Sigmoid colon (tissue), 7 donors: ENCODE data around the gene LRRC74A. TPM values are rescaled to one million over a fixed set of nuclear protein-coding genes. Genes with fewer than 3 reads are reported as not detected.

ENCODE experiments used
- DNase-seq: peaks from one replicate; pipeline ENCODE4 v3.0.0-alpha.2; 2019
- H3K27ac ChIP-seq, 4 donors: fragments of 200-600 bp; sonication (generic); one replicate each; pipeline ENCODE4 v1.5.1; 2016 to 2019; ENCODE audit warnings: mild to moderate bottlenecking in 1 of 4
- H3K27me3 ChIP-seq, 3 donors: fragments of 200-600 bp; sonication (generic); one replicate each; pipeline ENCODE4 v1.5.1; 2019; ENCODE audit warnings: mild to moderate bottlenecking in 1 of 3
- H3K36me3 ChIP-seq, 4 donors: fragments of 200-600 bp; sonication (generic); one replicate each; pipeline ENCODE4 v1.5.1; 2016 to 2019
- H3K4me1 ChIP-seq, 4 donors: fragments of 200-600 bp; sonication (generic); one replicate each; pipeline ENCODE4 v1.5.1; 2017 to 2019
- H3K4me3 ChIP-seq, 4 donors: fragments of 200-600 bp; sonication (generic); one replicate each; pipeline ENCODE4 v1.5.1; 2017 to 2019; ENCODE audit warnings: mild to moderate bottlenecking in 2 of 4, moderate library complexity in 1 of 4
- H3K9me3 ChIP-seq, 4 donors: fragments of 200-600 bp in 3 of 4; sonication (generic) in 3 of 4; one replicate each; pipeline versions ENCODE4 v1.5.1 to v1.6.1; 2013 to 2019
- EP300 ChIP-seq, 4 donors: sonication (generic); formaldehyde crosslinking; IDR thresholded peaks; one replicate each; pipeline ENCODE4 v1.6.1; 2017; ENCODE audit warnings: antibody characterized with exemption in 4 of 4
- POLR2A ChIP-seq, 2 donors: fragments of 450-650 bp; IDR thresholded peaks; one replicate each; pipeline ENCODE4 v1.6.1; 2016; ENCODE audit warnings: antibody characterized with exemption in 2 of 2, mild to moderate bottlenecking in 2 of 2, moderate library complexity in 2 of 2
- POLR2AphosphoS5 ChIP-seq, 4 donors: sonication (generic); formaldehyde crosslinking; IDR thresholded peaks; one replicate each; pipeline ENCODE4 v1.6.1; 2017; ENCODE audit warnings: antibody characterized with exemption in 4 of 4
- WGBS, 2 donors: extraction: QIAGEN DNeasy Blood & Tissue Kit; methylation state at CpG; one replicate each; pipeline ENCODE4 v1.1.7; 2013; 5-methylcytosine and 5-hydroxymethylcytosine counted together
- intact Hi-C: fragments of 100-400 bp; cut with DNase I; formaldehyde crosslinking; loops from one replicate; pipeline ENCODE4 v1.15.1; 2023
- polyA plus RNA-seq, 3 donors: library from polyadenylated mRNA; stranded (reverse); fragments of 200-250 nt; gene quantifications; one replicate each; pipeline ENCODE4 v1.2.3, GENCODE V29; 2013
- total RNA-seq, 4 donors: library from RNA; depleted of rRNA; stranded (reverse); fragments of >200 nt; gene quantifications; one replicate each; pipeline ENCODE4 v1.1.0, GENCODE V29; 2016
- TF ChIP-seq, protein P1 (sequence below), 4 experiments: fragments of 450-650 bp in 3 of 4; fragments of 200-600 bp in 1 of 4; IDR thresholded peaks; one replicate each; pipeline ENCODE4 v1.5.1; 2016 to 2019; ENCODE audit warnings: antibody characterized with exemption in 4 of 4, mild to moderate bottlenecking in 3 of 4, moderate library complexity in 2 of 4
- donor health status: healthy with polysubstance abuse.
- donor health status: Bipolar disorder and iron deficiency.
- donor health status: healthy.

Gene LRRC74A
- total and polyA plus RNA-seq, 7 donors, result not detected

DNA sequence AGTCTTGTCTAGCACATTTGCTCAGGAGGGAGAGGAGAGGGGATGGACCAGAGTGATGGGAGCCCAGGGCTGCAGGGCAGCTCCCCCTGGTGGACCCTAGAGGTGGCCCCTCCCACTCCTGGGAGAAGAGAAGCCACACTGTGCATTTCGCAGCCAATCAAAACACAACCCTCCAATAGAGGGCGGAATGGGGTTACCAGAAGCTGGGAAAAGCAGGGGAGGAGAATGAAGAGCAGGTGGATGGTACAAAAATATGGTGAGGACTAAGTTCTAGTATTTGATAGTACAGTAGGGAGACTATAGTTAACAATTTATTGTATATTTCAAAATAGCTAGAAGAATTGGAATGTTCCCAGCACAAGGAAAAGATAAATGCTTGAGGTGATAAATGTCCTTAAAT, 41.3 kb upstream of the LRRC74A start:
- Histone ChIP-seq H3K4me1 (peaks cover 0 to 24% (median 6%) of the 10 kb centered on the region in 4 donors), H3K27me3 (no peaks in the 10 kb centered on the region), H3K4me3 (no peak overlapping the region), H3K9me3 (no peaks in the 10 kb centered on the region), H3K27ac (no peak overlapping the region), H3K36me3 (peaks cover 20 to 51% (median 22%) of the 10 kb centered on the region in 4 donors)
- WGBS, 2 donors, result 39 to 48% methylated on average over 2 of the region's 2 CpGs
- TF ChIP-seq EP300 (IDR thresholded peaks at IDR 0.05), result no peak
- TF ChIP-seq, protein P1, sequence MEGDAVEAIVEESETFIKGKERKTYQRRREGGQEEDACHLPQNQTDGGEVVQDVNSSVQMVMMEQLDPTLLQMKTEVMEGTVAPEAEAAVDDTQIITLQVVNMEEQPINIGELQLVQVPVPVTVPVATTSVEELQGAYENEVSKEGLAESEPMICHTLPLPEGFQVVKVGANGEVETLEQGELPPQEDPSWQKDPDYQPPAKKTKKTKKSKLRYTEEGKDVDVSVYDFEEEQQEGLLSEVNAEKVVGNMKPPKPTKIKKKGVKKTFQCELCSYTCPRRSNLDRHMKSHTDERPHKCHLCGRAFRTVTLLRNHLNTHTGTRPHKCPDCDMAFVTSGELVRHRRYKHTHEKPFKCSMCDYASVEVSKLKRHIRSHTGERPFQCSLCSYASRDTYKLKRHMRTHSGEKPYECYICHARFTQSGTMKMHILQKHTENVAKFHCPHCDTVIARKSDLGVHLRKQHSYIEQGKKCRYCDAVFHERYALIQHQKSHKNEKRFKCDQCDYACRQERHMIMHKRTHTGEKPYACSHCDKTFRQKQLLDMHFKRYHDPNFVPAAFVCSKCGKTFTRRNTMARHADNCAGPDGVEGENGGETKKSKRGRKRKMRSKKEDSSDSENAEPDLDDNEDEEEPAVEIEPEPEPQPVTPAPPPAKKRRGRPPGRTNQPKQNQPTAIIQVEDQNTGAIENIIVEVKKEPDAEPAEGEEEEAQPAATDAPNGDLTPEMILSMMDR (IDR thresholded peaks at IDR 0.05), result peak; percentile 20 to 74 (median 55)
- no peak for TF ChIP-seq POLR2A (IDR thresholded peaks at IDR 0.05)
- TF ChIP-seq POLR2AphosphoS5 (IDR thresholded peaks at IDR 0.05), result no peak
- intact Hi-C loops, result loop anchor here (2.0 kb wide), 1 partner anchor 74 kb away; no protein-coding TSS in a partner anchor
- DNase-seq, result peak; percentile 83

DNA sequence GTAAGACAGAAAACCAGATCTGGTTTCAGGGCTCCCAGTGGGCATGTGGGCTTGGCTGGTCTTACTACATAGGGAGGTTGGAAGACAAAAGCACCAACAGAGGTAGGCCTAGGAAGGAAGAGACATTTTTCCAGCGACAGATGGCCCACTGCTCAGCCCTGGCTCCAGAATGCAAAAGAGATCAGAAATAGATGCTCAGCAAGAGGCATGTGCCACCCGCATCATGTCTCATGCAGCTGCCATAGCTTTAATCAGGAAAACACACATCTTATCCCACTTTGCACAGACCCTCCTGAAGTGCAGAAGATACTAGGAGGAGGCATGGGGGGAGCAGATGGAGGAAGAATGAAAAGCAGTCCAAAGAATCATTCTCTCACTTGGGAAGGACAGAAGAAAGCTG, 39.6 kb upstream of the LRRC74A start:
- Histone ChIP-seq H3K27me3 (no peaks in the 10 kb centered on the region), H3K27ac (no peak overlapping the region), H3K9me3 (no peaks in the 10 kb centered on the region), H3K4me1 (peaks cover 0 to 22% (median 6%) of the 10 kb centered on the region in 4 donors), H3K36me3 (peaks cover 24 to 67% (median 39%) of the 10 kb centered on the region in 4 donors), H3K4me3 (no peak overlapping the region)
- WGBS, 2 donors, result 94 to 97% methylated on average over 2 of the region's 2 CpGs
- no peak for DNase-seq
- intact Hi-C loops, result no loop called here
- no peak for TF ChIP-seq POLR2AphosphoS5 (IDR thresholded peaks at IDR 0.05)
- TF ChIP-seq, protein P1 (IDR thresholded peaks at IDR 0.05), result no peak
- TF ChIP-seq EP300 (IDR thresholded peaks at IDR 0.05), result no peak
- no peak for TF ChIP-seq POLR2A (IDR thresholded peaks at IDR 0.05)

DNA sequence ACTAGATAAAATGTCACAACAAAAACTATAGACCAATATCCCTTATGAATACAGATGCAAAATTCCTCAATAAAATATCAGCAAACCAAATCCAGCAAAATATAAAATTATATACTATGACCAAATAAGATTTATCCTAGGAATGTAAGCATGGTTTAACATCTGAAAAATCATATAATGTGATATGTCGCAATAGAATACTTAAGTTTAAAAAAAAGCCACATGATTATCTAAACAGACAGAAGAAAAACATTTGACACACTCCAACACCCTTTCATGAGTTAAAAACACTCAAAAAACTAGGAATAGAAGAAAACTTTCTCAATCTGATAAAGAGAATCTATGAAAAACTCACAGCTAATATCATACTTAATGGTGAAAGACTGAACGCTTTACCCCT, 33.8 kb upstream of the LRRC74A start:
- TF ChIP-seq POLR2A (IDR thresholded peaks at IDR 0.05), result no peak
- TF ChIP-seq POLR2AphosphoS5 (IDR thresholded peaks at IDR 0.05), result no peak
- TF ChIP-seq, protein P1 (IDR thresholded peaks at IDR 0.05), result no peak
- no peak for TF ChIP-seq EP300 (IDR thresholded peaks at IDR 0.05)
- Histone ChIP-seq H3K27me3 (no peaks in the 10 kb centered on the region), H3K4me1 (no peaks in the 10 kb centered on the region), H3K36me3 (peaks cover 17 to 71% (median 38%) of the 10 kb centered on the region in 4 donors), H3K4me3 (no peak overlapping the region), H3K9me3 (no peaks in the 10 kb centered on the region), H3K27ac (no peak overlapping the region)
- intact Hi-C loops, result no loop called here
- no peak for DNase-seq
- WGBS, 2 donors, result 96 to 97% methylated on average over 2 of the region's 2 CpGs

DNA sequence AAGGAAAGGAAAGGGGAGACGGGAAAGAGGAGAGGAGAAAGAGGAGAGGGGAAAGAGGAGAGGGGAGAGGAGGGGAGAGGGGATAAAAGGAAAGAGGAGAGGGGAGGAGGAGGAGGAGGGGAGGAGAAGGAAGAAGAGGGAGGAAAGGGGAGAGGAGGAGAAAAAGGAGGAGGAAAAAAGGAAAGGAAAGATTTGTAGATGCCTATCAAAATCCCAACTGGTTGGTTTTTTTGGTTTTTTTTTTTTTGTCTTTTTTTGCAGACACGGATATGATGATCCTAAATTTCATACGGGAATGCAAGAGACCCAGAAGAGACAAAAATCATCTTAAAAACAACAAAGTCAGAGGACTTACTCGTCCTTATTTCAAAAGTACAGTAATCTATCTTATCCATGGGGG, 32.9 kb upstream of the LRRC74A start:
- no peak for TF ChIP-seq EP300 (IDR thresholded peaks at IDR 0.05)
- no peak for TF ChIP-seq POLR2A (IDR thresholded peaks at IDR 0.05)
- TF ChIP-seq, protein P1 (IDR thresholded peaks at IDR 0.05), result no peak
- TF ChIP-seq POLR2AphosphoS5 (IDR thresholded peaks at IDR 0.05), result no peak
- Histone ChIP-seq H3K9me3 (no peaks in the 10 kb centered on the region), H3K4me3 (no peak overlapping the region), H3K27ac (no peak overlapping the region), H3K36me3 (peaks cover 13 to 70% (median 37%) of the 10 kb centered on the region in 4 donors), H3K4me1 (no peaks in the 10 kb centered on the region), H3K27me3 (no peaks in the 10 kb centered on the region)
- 89 to 96% methylated on average over 4 of the region's 4 CpGs for WGBS, 2 donors
- no peak for DNase-seq
- intact Hi-C loops, result no loop called here

DNA sequence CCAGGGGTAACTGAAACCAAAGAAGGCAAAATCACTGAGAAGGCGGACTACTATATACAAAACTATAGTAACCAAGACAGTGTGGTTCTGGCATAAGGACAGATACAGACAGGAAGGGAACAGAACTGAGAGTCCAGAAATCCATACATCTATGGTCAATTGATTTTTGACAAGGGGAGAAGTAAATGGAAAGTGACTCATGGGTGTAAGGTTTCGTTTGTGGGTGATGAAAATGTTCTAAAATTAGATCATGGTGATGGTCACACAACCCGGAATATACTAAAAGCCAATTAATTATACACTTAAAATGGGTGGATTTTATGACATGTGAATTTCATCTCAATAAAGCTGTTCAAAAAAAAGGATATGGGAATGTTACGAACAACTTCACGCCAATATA, 32.3 kb upstream of the LRRC74A start:
- Histone ChIP-seq H3K4me1 (no peaks in the 10 kb centered on the region), H3K27me3 (no peaks in the 10 kb centered on the region), H3K4me3 (no peak overlapping the region), H3K36me3 (peaks cover 10 to 70% (median 33%) of the 10 kb centered on the region in 4 donors), H3K27ac (no peak overlapping the region), H3K9me3 (no peaks in the 10 kb centered on the region)
- TF ChIP-seq POLR2AphosphoS5 (IDR thresholded peaks at IDR 0.05), result no peak
- no peak for TF ChIP-seq POLR2A (IDR thresholded peaks at IDR 0.05)
- TF ChIP-seq EP300 (IDR thresholded peaks at IDR 0.05), result no peak
- WGBS, 2 donors, result 81 to 88% methylated on average over 5 of the region's 5 CpGs
- no peak for DNase-seq
- intact Hi-C loops, result no loop called here
